DMS 273 (cell line): Measurements from ENCODE around the gene CCDC157.
A peak's percentile ranks its signal among the peaks of the same experiment; 100 is the strongest.
"Not testable (repeated sequence)": the region's sequence is repeated elsewhere in the genome, so short reads cannot be mapped to it uniquely, and the experiment has no call there.

Source experiments
- DNase-seq: peaks from one replicate; lab custom pipeline; 2025; ENCODE audit not compliant: unreplicated experiment; lab: John Stamatoyannopoulos, UW

The CCDC157 gene

DNA sequence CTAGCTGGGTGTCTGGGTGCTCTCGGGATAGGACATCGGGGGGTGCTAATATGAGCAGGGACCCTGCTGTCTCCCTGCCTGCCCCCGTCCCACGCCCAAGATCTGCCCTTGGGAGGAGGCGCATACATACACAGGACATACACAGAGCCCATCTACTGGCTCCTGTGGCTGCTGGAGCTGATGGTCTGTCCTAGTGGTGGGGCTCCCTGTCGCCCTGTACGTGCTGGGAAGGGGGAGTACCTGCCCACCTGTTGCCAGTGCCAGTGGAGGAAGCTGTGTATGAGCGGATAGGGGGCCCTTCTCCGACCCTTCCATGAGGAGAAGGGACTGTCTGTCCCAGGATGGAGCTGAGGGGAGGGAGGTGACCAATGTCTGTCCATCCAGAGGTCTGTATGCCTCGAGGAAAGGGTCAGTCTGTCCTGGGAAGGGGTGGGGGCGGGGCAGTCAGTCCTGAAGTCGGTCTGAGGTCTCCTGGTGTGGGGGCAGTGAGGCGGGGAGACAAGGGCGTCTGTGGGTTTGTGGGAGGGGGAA lies 31.0 kb upstream of the CCDC157 start:
- DNase-seq: no peak

DNA sequence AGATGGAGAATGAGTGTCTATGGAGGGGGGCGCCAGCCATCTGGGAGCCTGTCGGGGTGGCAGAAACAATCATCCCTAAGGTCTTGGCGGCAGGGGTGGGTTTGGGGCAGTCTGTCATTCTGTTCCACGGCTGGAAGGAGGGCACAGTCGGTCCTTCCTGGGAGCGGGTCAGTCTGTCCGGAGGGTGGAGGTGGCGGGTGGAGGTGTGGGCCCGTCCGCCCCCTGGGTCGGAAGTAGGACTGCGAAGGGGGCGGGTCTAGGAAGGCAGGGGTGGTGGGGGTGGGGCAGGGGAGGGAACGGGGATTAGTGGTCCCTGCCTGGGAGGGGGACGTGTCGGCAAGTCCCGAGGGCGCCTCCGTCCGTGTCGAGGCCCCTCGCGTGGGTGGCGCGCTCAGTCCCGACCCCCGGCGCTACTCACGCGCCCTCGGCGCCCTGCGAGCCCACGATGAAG lies 30.5 kb upstream of the CCDC157 start:
- no peak for DNase-seq

DNA sequence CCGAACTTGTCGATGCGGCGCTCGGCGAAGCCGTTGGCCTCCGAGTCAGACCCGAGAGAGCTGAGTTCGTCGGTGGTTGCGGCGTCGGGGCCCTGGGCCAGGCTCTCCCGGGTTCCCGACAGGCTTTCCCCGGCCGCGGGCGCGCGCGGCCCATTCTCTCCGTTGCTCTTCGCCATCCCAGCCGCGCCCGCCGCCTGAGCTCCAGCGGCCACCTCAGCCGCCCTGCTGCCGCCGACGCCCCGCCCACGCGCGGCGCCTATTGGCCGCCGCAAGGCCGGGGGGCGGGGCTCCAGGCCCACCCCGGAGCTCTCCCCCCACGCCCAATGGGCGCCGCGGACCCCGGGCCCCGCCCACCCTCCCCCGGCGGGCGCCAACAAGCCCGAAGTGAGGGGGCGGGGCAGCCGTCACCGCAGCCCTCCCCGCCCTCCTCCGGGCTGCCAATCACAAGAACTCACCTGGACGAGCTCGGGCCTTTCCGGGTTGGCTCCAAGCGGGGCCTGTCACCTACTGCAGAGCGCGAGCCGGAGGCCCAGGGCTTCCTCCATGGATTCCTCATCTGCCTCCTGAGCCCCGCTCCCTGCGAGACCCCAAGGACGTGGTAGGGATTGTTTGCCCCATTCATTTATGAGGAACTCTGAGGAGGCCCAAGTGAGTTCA lies 30.0 kb upstream of the CCDC157 start, which contains the start of gene TBC1D10A:
TBC1D10A (minus strand) TSS at position 236 of the 657 bp plus-strand sequence; CDS start at position 176, 60 bp downstream.
- peak; percentile 95 for DNase-seq

- peak; percentile 17 for DNase-seq
Observed at GRCh38 chr22:30327864-30328345, 28.9 kb upstream of the CCDC157 start.

DNA sequence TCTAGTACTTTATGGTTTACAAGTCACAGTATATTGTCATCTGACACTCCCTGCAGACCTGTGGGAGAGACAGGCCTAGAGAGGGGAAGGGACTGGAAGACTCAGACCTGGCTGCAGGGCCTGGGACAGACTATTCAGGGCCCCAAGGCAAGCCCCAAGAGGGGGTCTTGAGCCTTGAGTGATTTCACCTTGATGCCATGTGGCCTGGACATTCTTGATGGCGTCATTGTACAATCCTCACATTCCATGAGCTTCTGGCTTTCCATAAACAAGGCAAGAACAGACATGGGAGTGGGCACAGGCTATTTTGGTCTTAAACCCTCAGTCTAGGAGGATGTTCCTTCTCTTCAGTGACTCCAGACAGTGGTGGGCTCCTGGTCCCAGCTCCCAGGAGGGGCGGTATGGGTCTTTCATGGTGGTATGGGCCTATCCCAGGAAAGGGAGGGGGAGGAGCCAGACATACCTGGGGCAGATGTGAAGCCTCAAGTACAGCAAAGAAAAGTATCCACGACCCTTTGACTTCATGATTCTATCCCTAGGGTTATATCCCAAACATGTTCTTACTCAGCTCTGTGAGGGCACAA lies 28.2 kb upstream of the CCDC157 start:
- DNase-seq: no peak

GRCh38 chr22:30332551-30332950 lies 24.3 kb upstream of the CCDC157 start:
- no peak for DNase-seq

- no peak for DNase-seq
Observed at GRCh38 chr22:30332994-30333706, 23.7 kb upstream of the CCDC157 start.

DNA sequence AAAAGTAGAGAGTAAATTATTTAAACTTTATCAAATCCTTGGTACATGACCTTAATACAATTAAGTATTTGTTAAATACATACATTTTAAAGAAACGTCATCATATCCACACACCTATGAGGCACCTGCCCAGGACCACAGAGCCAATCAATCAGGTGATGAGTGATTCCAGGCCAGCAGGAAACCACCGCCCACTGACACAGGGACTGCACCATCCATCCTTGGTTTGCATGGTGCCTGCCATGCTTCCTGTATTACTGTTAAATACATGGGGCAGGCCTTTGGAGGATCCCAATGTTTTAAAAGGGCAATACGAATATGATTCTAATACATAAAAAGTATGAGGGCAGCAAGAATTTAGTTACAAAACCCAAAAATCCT lies 23.1 kb upstream of the CCDC157 start:
- DNase-seq: no peak

DNA sequence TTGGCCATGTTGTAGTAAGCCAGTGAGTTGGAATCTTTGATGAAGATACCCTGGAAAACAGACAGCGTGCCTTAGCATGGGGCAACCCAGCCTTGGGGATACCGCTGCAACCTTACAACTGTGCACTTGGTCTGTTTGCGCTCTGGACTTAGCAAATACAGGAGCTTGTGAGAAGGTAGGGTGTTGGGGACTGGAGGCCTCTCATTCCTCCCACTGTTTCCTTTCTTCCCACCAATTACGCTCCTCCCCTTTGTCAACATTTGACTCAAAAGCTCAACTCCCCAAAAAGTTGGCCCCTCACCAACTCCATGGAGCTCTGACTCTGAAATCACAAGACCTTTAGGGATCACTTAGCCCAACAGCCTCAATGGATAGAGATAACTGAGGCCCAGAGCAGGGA lies 22.2 kb upstream of the CCDC157 start:
- DNase-seq: no peak

DNA sequence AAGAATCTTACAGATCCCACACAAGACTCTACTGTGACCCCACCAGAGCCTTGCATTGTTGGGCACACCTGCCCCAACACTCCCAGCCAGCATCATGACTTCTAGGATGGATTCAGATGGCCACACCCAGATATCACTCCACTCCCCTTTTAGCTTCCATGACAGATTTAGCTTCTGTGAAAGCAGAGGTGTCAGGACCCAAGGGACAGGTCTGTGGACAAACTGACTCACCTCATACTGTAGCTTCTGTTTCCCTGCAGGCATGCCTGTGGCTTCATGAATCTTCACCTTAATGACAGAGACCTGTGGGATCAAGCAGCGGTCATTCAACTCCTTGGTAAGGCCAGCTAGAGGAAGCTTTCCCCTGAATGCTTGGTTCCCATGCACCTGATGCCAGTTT lies 21.6 kb upstream of the CCDC157 start:
- no peak for DNase-seq

DNA sequence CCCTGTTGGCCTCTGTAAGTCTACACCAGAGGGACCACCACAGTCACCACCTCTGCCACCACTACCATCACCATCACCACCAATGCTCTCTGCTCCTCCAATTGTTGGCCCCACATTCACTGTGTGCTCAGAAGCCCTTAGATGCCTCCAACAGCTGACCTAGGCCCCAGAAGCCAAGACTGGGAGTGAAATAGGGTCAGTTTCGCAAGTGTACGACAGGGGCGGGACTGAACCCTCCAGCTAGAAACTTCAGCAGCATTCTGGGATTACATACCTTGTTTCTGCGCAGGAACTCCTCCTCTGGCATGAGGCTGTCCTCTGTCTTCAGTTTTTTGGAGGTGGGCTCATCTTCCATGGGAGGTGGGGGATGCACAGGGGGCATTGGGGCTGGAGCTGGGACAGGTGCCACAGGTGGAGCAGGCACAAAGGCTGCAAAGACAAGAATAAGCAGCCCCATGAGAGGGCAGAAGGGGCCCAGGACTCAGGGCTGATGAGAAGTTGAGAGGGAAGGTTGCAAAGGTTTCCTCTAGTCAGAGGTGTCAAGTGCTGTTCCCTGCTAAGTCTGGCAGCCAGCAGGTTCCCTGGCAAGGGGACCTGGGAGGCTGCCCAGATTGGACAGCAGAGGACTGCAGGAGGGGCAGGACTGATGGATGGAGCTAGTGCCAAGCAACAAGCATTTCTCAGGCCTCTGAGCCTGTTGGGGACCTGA lies 19.9 kb upstream of the CCDC157 start:
- DNase-seq: no peak

- no peak for DNase-seq
Observed at GRCh38 chr22:30337461-30337778, 19.4 kb upstream of the CCDC157 start.

- not testable (repeated sequence) for DNase-seq
Observed at GRCh38 chr22:30338341-30338740, 18.5 kb upstream of the CCDC157 start.

- no peak for DNase-seq
Observed at GRCh38 chr22:30338802-30339201, 18.0 kb upstream of the CCDC157 start.

GRCh38 chr22:30340911-30341685 lies 15.7 kb upstream of the CCDC157 start:
- peak; percentile 73 for DNase-seq

DNA sequence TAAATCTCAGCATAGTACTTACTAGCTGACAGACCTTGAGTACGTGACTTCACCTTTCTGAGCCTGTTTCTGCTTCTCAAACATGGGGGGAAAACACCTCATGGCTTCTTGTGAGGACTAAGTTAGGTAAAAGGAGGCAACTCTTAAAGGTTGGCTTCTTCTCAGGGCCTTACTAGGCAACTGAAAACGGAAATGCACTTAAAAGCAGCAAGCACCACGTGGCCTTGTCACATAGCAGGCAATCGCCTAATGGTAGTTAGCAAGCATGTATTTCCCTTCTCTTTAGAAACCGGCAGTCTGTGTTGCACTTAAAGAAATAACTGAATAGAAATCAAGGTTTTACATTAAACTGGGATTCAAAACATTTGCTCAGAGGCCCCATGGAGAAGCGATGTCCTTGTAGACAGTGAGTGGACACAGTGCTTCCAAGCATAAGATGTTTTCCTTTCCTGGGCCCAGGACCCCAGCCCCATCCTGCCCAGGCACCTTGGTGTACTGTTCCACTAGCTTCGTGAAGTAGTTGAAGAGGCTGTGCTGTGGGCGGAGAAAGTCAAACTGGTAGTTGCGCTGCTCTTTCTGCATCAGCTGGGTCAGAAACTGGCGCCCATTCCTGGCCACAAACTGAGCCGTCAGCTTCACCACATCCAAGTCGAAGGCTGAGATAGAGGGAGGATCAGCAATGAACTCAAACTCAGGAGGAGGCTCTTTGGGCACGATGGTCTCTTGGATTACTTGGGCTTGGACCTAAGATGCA lies 12.2 kb upstream of the CCDC157 start:
- no peak for DNase-seq

GRCh38 chr22:30347255-30347892 lies 9.4 kb upstream of the CCDC157 start:
- no peak for DNase-seq

GRCh38 chr22:30348404-30348803 lies 8.4 kb upstream of the CCDC157 start:
- DNase-seq: no peak

DNA sequence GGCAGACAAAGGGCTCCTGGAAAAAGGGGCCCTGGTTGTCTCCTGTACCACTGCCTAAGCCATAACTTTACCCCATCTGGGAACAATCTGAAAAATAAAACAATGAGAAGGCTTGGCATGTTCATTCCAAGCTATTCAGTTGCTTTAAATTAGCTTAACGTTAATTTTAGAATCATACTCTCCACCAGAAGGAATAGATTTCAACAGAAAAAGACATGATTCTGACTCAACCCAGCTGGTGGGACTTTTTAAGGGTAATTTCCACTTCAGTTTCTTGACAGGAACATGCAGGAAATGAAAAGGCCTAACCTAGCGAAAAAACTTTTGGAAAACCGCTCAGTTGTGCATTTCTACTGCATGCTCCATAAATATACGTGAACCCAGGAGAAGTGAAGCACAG lies 8.0 kb upstream of the CCDC157 start:
- DNase-seq: no peak
